Measurements from ENCODE around the gene MAPKAP1. TPM values are rescaled to one million over a fixed set of nuclear protein-coding genes. Genes with fewer than 3 reads are reported as not detected.

The MAPKAP1 gene
- polyA plus RNA-seq, 1 donor (not counting 4 experiments of a cell fraction or from before 2014, with no cell fraction given): 129 TPM

GRCh38 chr9:125545845-125546244 lies 161.2 kb downstream of the MAPKAP1 start:
- Histone ChIP-seq H3K9me3 (ENCODE audit: control insufficient read depth, low read depth, low read length) (no peaks in the 10 kb centered on the region), H3K4me3 (ENCODE audit: control insufficient read depth in 2 of 3, extremely low read depth in 1 of 3, insufficient read depth in 2 of 3, low read depth in 1 of 3, low read length in 3 of 3) (no peak overlapping the region), H3K79me2 (ENCODE audit: control insufficient read depth, insufficient read depth, low read length) (peaks cover 2% of the 10 kb centered on the region), H3K4me2 (ENCODE audit: control insufficient read depth, extremely low read depth, insufficient read depth, low read depth, low read length) (no peak overlapping the region), H3K4me1 (ENCODE audit: control insufficient read depth, extremely low read depth, insufficient read depth, low read length) (peaks cover 3% of the 10 kb centered on the region), H4K20me1 (ENCODE audit: control insufficient read depth, extremely low read depth, insufficient read depth, low read length) (no peaks in the 10 kb centered on the region), H3K9ac (ENCODE audit: control insufficient read depth, extremely low read depth, insufficient read depth, low read length) (no peak overlapping the region), H3K36me3 (ENCODE audit: control insufficient read depth in 2 of 2, extremely low read depth in 1 of 2, insufficient read depth in 2 of 2, low read length in 2 of 2) (peaks cover 15 to 20% of the 10 kb centered on the region in 2 experiments), H3K27ac (ENCODE audit: control insufficient read depth, insufficient read depth, low read length) (no peak overlapping the region), H3K9me1 (ENCODE audit: control insufficient read depth, extremely low read depth, insufficient read depth, low read length) (peaks cover 3% of the 10 kb centered on the region), H3K27me3 (ENCODE audit: control insufficient read depth, extremely low read depth, insufficient read depth, low read length) (no peaks in the 10 kb centered on the region), H2AFZ (ENCODE audit: control insufficient read depth, low read length) (no peak overlapping the region)
- DNase-seq (ENCODE audit: low read depth, low spot score): no peak
- no peak for TF ChIP-seq EZH2 (IDR thresholded peaks at IDR 0.05; ENCODE audit: low read length)
- TF ChIP-seq CTCF (optimal IDR thresholded peaks at IDR 0.05 in 1 of 3, IDR thresholded peaks at IDR 0.05 in 1 of 3, conservative IDR thresholded peaks at IDR 0.05 in 1 of 3; ENCODE audit: extremely low read depth in 1 of 3, insufficient read depth in 2 of 3, low read length in 3 of 3): no peak
- dilution Hi-C loops (cut with MboI; ENCODE audit: extremely low pct_ligation_motif_present, low sequenced_read_pairs): no loop called here
- no peak for FAIRE-seq

GRCh38 chr9:125544988-125545651 lies 161.9 kb downstream of the MAPKAP1 start:
- Histone ChIP-seq H3K9me1 (ENCODE audit: control insufficient read depth, extremely low read depth, insufficient read depth, low read length) (peaks cover 3% of the 10 kb centered on the region), H3K4me3 (ENCODE audit: control insufficient read depth in 2 of 3, extremely low read depth in 1 of 3, insufficient read depth in 2 of 3, low read depth in 1 of 3, low read length in 3 of 3) (no peak overlapping the region), H3K4me1 (ENCODE audit: control insufficient read depth, extremely low read depth, insufficient read depth, low read length) (peaks cover 10% of the 10 kb centered on the region), H3K36me3 (ENCODE audit: control insufficient read depth in 2 of 2, extremely low read depth in 1 of 2, insufficient read depth in 2 of 2, low read length in 2 of 2) (peaks cover 15 to 20% of the 10 kb centered on the region in 2 experiments), H3K27me3 (ENCODE audit: control insufficient read depth, extremely low read depth, insufficient read depth, low read length) (no peaks in the 10 kb centered on the region), H3K27ac (ENCODE audit: control insufficient read depth, insufficient read depth, low read length) (no peak overlapping the region), H3K4me2 (ENCODE audit: control insufficient read depth, extremely low read depth, insufficient read depth, low read depth, low read length) (no peak overlapping the region), H3K9me3 (ENCODE audit: control insufficient read depth, low read depth, low read length) (no peaks in the 10 kb centered on the region), H4K20me1 (ENCODE audit: control insufficient read depth, extremely low read depth, insufficient read depth, low read length) (no peaks in the 10 kb centered on the region), H3K79me2 (ENCODE audit: control insufficient read depth, insufficient read depth, low read length) (peaks cover 2% of the 10 kb centered on the region), H3K9ac (ENCODE audit: control insufficient read depth, extremely low read depth, insufficient read depth, low read length) (no peak overlapping the region), H2AFZ (ENCODE audit: control insufficient read depth, low read length) (no peak overlapping the region)
- FAIRE-seq (no peak), DNase-seq (ENCODE audit: low read depth, low spot score) (no peak)
- TF ChIP-seq CTCF (optimal IDR thresholded peaks at IDR 0.05 in 1 of 3, IDR thresholded peaks at IDR 0.05 in 1 of 3, conservative IDR thresholded peaks at IDR 0.05 in 1 of 3; ENCODE audit: extremely low read depth in 1 of 3, insufficient read depth in 2 of 3, low read length in 3 of 3): no peak
- no peak for TF ChIP-seq EZH2 (IDR thresholded peaks at IDR 0.05; ENCODE audit: low read length)
- dilution Hi-C loops (cut with MboI; ENCODE audit: extremely low pct_ligation_motif_present, low sequenced_read_pairs): no loop called here

All from keratinocyte (primary cell).